HEK293 (cell line): Measurements from ENCODE around the gene SMCHD1.
"Not testable (repeated sequence)": the region's sequence is repeated elsewhere in the genome, so short reads cannot be mapped to it uniquely, and the experiment has no call there.

Experiments used
- CTCF ChIA-PET: fragments of 350-600 bp; formaldehyde crosslinking; extraction: SDS; loops from one replicate; lab custom pipeline; 2021; ENCODE audit warnings: antibody characterized with exemption; lab: Yijun Ruan, JAX
- POLR2A ChIA-PET: fragments of 300-600 bp; formaldehyde crosslinking; extraction: SDS; loops from one replicate; lab custom pipeline; 2020; ENCODE audit warnings: antibody characterized with exemption, inconsistent platforms; lab: Yijun Ruan, JAX
- H3K27ac ChIP-seq: fragments of 200-500 bp; sonication (Bioruptor generic); 2 replicates; pipeline ENCODE4 v1.5.1; 2014; ENCODE audit warnings: low read depth, low read length, control low read depth, inconsistent platforms; ENCODE audit errors: extremely low read depth
- H3K36me3 ChIP-seq, 2 experiments: fragments of 200-500 bp in 1 of 2; sonication (Bioruptor generic) in 1 of 2; 1 replicate in 1 of 2; 2 replicates in 1 of 2; pipeline ENCODE4 v1.5.1; 2014 to 2017; ENCODE audit warnings: inconsistent platforms in 2 of 2, low read length in 2 of 2; ENCODE audit not compliant: control insufficient read depth in 2 of 2, insufficient read depth in 1 of 2
- H3K4me1 ChIP-seq: fragments of 200-500 bp; sonication (Bioruptor generic); 2 replicates; pipeline ENCODE4 v1.5.1; 2014; ENCODE audit warnings: mild to moderate bottlenecking, low read length, inconsistent platforms; ENCODE audit not compliant: control insufficient read depth, insufficient read depth
- H3K4me3 ChIP-seq: 2 replicates; pipeline ENCODE4 v1.5.1; 2011; ENCODE audit warnings: low read depth, mild to moderate bottlenecking, control low read depth, low read length, moderate library complexity
- H3K9me3 ChIP-seq: fragments of 200-500 bp; sonication (Bioruptor generic); 2 replicates; pipeline ENCODE4 v1.5.1; 2014; ENCODE audit warnings: low read depth, low read length, inconsistent platforms; ENCODE audit not compliant: control insufficient read depth, insufficient read depth
- PRDM10 ChIP-seq: fragments of 450-650 bp; formaldehyde crosslinking; IDR thresholded peaks from 2 replicates; pipeline ENCODE4 v1.5.1; 2016; ENCODE audit warnings: missing biosample characterization, missing genetic modification characterization
- ZBTB26 ChIP-seq: fragments of 450-650 bp; formaldehyde crosslinking; optimal IDR thresholded peaks from 2 replicates; pipeline ENCODE3; 2016; ENCODE audit warnings: missing biosample characterization, mild to moderate bottlenecking, missing genetic modification characterization
- ZNF211 ChIP-seq: fragments of 450-650 bp; formaldehyde crosslinking; IDR thresholded peaks from 2 replicates; pipeline ENCODE4 v1.5.1; 2016; ENCODE audit warnings: low read depth, missing biosample characterization, missing genetic modification characterization
- ZNF26 ChIP-seq: fragments of 450-650 bp; formaldehyde crosslinking; IDR thresholded peaks from 2 replicates; pipeline ENCODE4 v1.5.1; 2016; ENCODE audit warnings: missing biosample characterization, missing genetic modification characterization
- ZNF341 ChIP-seq: fragments of 450-650 bp; formaldehyde crosslinking; IDR thresholded peaks from 2 replicates; pipeline ENCODE4; 2016; ENCODE audit warnings: low read depth, missing biosample characterization, missing genetic modification characterization
- ZNF473 ChIP-seq: fragments of 450-650 bp; formaldehyde crosslinking; IDR thresholded peaks from 2 replicates; pipeline ENCODE4 v1.5.1; 2017; ENCODE audit warnings: missing biosample characterization, missing genetic modification characterization
- ZNF501 ChIP-seq: fragments of 450-650 bp; formaldehyde crosslinking; IDR thresholded peaks from 2 replicates; pipeline ENCODE4 v1.5.1; 2016; ENCODE audit warnings: missing biosample characterization, missing genetic modification characterization
- ZNF558 ChIP-seq: fragments of 450-650 bp; formaldehyde crosslinking; IDR thresholded peaks from 2 replicates; pipeline ENCODE4 v1.5.1; 2016; ENCODE audit warnings: missing biosample characterization, missing genetic modification characterization
- ZNF623 ChIP-seq: fragments of 450-650 bp; formaldehyde crosslinking; IDR thresholded peaks from 2 replicates; pipeline ENCODE4 v1.5.1; 2016; ENCODE audit warnings: missing biosample characterization, missing genetic modification characterization
- ZNF704 ChIP-seq: fragments of 450-650 bp; formaldehyde crosslinking; IDR thresholded peaks from 2 replicates; pipeline ENCODE4 v1.5.1; 2016; ENCODE audit warnings: missing biosample characterization, missing genetic modification characterization

Gene SMCHD1

GRCh38 chr18:2799369-2799768 is 143.8 kb downstream of the SMCHD1 start (continued):
- TF ChIP-seq ZNF341 (tag by site-specific recombination) (no peak), ZNF211 (tag by site-specific recombination) (no peak), ZNF704 (tag by site-specific recombination) (no peak), ZNF558 (tag by site-specific recombination) (no peak), ZNF501 (tag by site-specific recombination) (no peak), ZNF473 (tag by site-specific recombination) (no peak), ZNF26 (tag by site-specific recombination) (no peak), ZBTB26 (no peak), PRDM10 (no peak)
- TF ChIP-seq, all 188 proteins: peak for 0

GRCh38 chr18:2805970-2806943 is 150.7 kb downstream of the SMCHD1 start:
- POLR2A ChIA-PET, result no interaction called here
- Histone ChIP-seq H3K4me3 (no peak overlapping the region), H3K27ac (no peak overlapping the region), H3K9me3 (no peaks in the 10 kb centered on the region), H3K36me3 (peaks cover 4 to 16% of the 10 kb centered on the region in 2 experiments; a peak in 2 of 3 replicates), H3K4me1 (no peaks in the 10 kb centered on the region)
- TF ChIP-seq ZNF623 (tag by site-specific recombination) (no peak), PRDM10 (0 out of 2 replicates have a peak, but pooled peaks have one; percentile 10)
- CTCF ChIA-PET, result interaction anchor here (0.7 kb wide), 1 partner anchor 25 kb away, joined by 3 read pairs; no protein-coding TSS in a partner anchor

- CTCF ChIA-PET, result interaction anchor here (0.6 kb wide), 1 partner anchor 387 kb away, joined by 4 read pairs; no protein-coding TSS in a partner anchor
- H3K4me1 ChIP-seq, H3K4me3 ChIP-seq, POLR2A ChIA-PET, H3K27ac ChIP-seq, H3K36me3 ChIP-seq, H3K9me3 ChIP-seq: not testable (repeated sequence)
These were observed 153.1 kb downstream of the SMCHD1 start for GRCh38 chr18:2808640-2809039.
